SK-N-SH treated with all-trans-retinoic acid at 6 μM for 48 hours (cell line): Measurements from ENCODE around the gene RAMACL.

ENCODE experiments used
- ARNTL ChIP-seq: fragments of 450-650 bp; formaldehyde crosslinking; IDR thresholded peaks from 2 replicates; pipeline ENCODE4 v1.5.0; 2020; ENCODE audit warnings: low read depth, mild to moderate bottlenecking, moderate library complexity, borderline replicate concordance
- CREB5 ChIP-seq: fragments of 250-450 bp; sonication (Bioruptor Pico); IDR thresholded peaks from 2 replicates; pipeline ENCODE4 v1.5.1; 2020; ENCODE audit warnings: low read depth, mild to moderate bottlenecking, moderate library complexity
- CSDC2 ChIP-seq: fragments of 250-450 bp; sonication (Bioruptor Pico); IDR thresholded peaks from 2 replicates; pipeline ENCODE4 v1.5.0; 2020; ENCODE audit warnings: mild to moderate bottlenecking, moderate library complexity
- PATZ1 ChIP-seq: fragments of 250-450 bp; sonication (Bioruptor Pico); IDR thresholded peaks from 2 replicates; pipeline ENCODE4 v1.8.0; 2020; ENCODE audit warnings: mild to moderate bottlenecking, moderate library complexity, borderline replicate concordance
- RARB ChIP-seq: fragments of 250-450 bp; sonication (Bioruptor Pico); IDR thresholded peaks from 2 replicates; pipeline ENCODE4 v1.8.0; 2021; ENCODE audit warnings: mild to moderate bottlenecking, moderate library complexity
- ZFP3 ChIP-seq: fragments of 250-450 bp; sonication (Bioruptor Pico); IDR thresholded peaks from 2 replicates; pipeline ENCODE4 v1.5.0; 2020; ENCODE audit warnings: mild to moderate bottlenecking, moderate library complexity
- ZFP30 ChIP-seq: fragments of 450-650 bp; formaldehyde crosslinking; IDR thresholded peaks from 2 replicates; pipeline ENCODE4 v1.5.0; 2022; ENCODE audit warnings: mild to moderate bottlenecking, moderate library complexity
- ZNF70 ChIP-seq: fragments of 450-650 bp; formaldehyde crosslinking; IDR thresholded peaks from 2 replicates; pipeline ENCODE4 v1.5.0; 2020; ENCODE audit warnings: mild to moderate bottlenecking, moderate library complexity
- ZNF8 ChIP-seq: fragments of 450-650 bp; formaldehyde crosslinking; IDR thresholded peaks from 2 replicates; pipeline ENCODE4 v1.5.0; 2020; ENCODE audit warnings: mild to moderate bottlenecking, moderate library complexity

GRCh38 chr6:166558156-166559005 is 28.1 kb downstream of the RAMACL start:
- no peak for TF ChIP-seq ZNF8 (CRISPR knock-in tag)
- no peak for TF ChIP-seq ZFP30
- no peak for TF ChIP-seq ZNF70 (CRISPR knock-in tag)
- no peak for TF ChIP-seq CSDC2 (CRISPR knock-in tag)
- no peak for TF ChIP-seq ARNTL (CRISPR knock-in tag)
- no peak for TF ChIP-seq PATZ1 (CRISPR knock-in tag)
- no peak for TF ChIP-seq RARB (CRISPR knock-in tag)
- no peak for TF ChIP-seq ZFP3 (CRISPR knock-in tag)
- no peak for TF ChIP-seq CREB5 (CRISPR knock-in tag)
